ENCODE results near the gene EEF1AKMT1.

EEF1AKMT1 gene

DNA sequence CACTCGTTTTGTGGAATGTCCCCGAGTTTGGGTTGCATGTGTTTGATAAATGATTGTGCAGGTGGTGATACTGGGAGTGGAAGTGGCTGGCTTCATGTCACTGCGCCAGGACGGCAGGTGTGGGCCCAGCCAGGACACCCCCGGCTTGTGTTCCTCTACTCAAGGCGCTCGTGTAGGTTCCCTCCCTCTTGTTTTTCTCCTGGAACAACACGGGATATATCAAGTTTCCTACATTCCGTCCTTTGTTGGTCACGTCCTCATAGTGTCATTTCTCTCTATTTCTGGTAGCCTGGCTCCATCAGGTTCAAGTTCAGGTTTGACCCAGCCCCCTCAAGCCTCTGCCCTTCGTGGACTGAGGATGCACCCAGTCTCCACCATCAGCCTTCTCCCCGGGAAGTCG lies 54.0 kb downstream of the EEF1AKMT1 start:
- no peaks in the 10 kb centered on the region for H3K27me3 ChIP-seq (ENCODE audit: low read length)
- H3K4me3 ChIP-seq (ENCODE audit: insufficient read depth, low read length, poor library complexity, severe bottlenecking): no peak overlapping the region
- no peaks in the 10 kb centered on the region for H3K9me3 ChIP-seq (ENCODE audit: insufficient read depth, low read length)
- no peak overlapping the region for H3K4me2 ChIP-seq (ENCODE audit: low read depth, low read length, poor library complexity, severe bottlenecking)
- no peak overlapping the region for H3K27ac ChIP-seq (ENCODE audit: low read depth, low read length)
- no peak overlapping the region for H2AFZ ChIP-seq (ENCODE audit: low read depth, low read length, severe bottlenecking)
- no peaks in the 10 kb centered on the region for H3F3A ChIP-seq (ENCODE audit: insufficient read depth)
- no peak overlapping the region for H3K9ac ChIP-seq (ENCODE audit: low read length)
- no peaks in the 10 kb centered on the region for H3K79me2 ChIP-seq (ENCODE audit: insufficient read depth, low read length)
- TF ChIP-seq EZH2phosphoT487 (conservative IDR thresholded peaks at IDR 0.05; ENCODE audit: low read length) (no peak), CTCF (IDR thresholded peaks at IDR 0.05; ENCODE audit: insufficient read depth, low read length, poor library complexity, severe bottlenecking) (no peak)
- no peaks in the 10 kb centered on the region for H3K36me3 ChIP-seq (ENCODE audit: low read length)
- no peaks in the 10 kb centered on the region for H3K9me2 ChIP-seq (replicated peaks; ENCODE audit: insufficient read depth, low read length)
- H4K20me1 ChIP-seq (ENCODE audit: low read depth, low read length): no peaks in the 10 kb centered on the region

DNA sequence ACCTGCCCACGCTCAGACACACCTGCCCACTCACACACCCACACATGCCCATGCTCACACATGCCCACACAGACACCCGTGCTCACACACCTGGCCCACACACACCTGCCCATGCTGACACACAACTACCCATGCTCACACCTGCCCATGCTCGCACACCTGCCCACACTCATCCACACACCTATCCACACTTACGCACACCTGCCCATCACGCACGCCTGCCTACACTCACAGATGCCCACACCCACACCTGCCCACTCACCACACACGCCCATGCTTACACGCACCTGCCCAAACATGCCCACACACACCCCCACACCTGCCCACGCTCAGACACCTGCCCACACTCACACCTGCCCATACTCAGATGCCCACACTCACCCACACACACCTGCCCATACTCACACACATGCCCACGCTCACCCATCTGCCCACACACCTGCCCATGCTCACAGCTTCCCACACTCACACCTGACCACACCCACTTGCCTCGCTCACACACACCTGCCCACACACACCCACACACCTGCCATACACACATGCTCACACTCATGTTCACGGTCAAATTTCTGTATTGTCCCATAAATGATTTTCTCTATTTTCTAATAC lies 54.7 kb downstream of the EEF1AKMT1 start:
- Histone ChIP-seq H3F3A (ENCODE audit: insufficient read depth) (no peaks in the 10 kb centered on the region), H3K4me3 (ENCODE audit: insufficient read depth, low read length, poor library complexity, severe bottlenecking) (no peak overlapping the region), H3K9ac (ENCODE audit: low read length) (no peak overlapping the region), H3K27me3 (ENCODE audit: low read length) (no peaks in the 10 kb centered on the region), H3K9me2 (replicated peaks; ENCODE audit: insufficient read depth, low read length) (no peaks in the 10 kb centered on the region), H3K27ac (ENCODE audit: low read depth, low read length) (no peak overlapping the region), H3K9me3 (ENCODE audit: insufficient read depth, low read length) (no peaks in the 10 kb centered on the region), H2AFZ (ENCODE audit: low read depth, low read length, severe bottlenecking) (no peak overlapping the region), H3K36me3 (ENCODE audit: low read length) (no peaks in the 10 kb centered on the region), H3K4me2 (ENCODE audit: low read depth, low read length, poor library complexity, severe bottlenecking) (no peak overlapping the region), H3K79me2 (ENCODE audit: insufficient read depth, low read length) (no peaks in the 10 kb centered on the region), H4K20me1 (ENCODE audit: low read depth, low read length) (no peaks in the 10 kb centered on the region)
- TF ChIP-seq EZH2phosphoT487 (conservative IDR thresholded peaks at IDR 0.05; ENCODE audit: low read length) (no peak), CTCF (IDR thresholded peaks at IDR 0.05; ENCODE audit: insufficient read depth, low read length, poor library complexity, severe bottlenecking) (no peak)

DNA sequence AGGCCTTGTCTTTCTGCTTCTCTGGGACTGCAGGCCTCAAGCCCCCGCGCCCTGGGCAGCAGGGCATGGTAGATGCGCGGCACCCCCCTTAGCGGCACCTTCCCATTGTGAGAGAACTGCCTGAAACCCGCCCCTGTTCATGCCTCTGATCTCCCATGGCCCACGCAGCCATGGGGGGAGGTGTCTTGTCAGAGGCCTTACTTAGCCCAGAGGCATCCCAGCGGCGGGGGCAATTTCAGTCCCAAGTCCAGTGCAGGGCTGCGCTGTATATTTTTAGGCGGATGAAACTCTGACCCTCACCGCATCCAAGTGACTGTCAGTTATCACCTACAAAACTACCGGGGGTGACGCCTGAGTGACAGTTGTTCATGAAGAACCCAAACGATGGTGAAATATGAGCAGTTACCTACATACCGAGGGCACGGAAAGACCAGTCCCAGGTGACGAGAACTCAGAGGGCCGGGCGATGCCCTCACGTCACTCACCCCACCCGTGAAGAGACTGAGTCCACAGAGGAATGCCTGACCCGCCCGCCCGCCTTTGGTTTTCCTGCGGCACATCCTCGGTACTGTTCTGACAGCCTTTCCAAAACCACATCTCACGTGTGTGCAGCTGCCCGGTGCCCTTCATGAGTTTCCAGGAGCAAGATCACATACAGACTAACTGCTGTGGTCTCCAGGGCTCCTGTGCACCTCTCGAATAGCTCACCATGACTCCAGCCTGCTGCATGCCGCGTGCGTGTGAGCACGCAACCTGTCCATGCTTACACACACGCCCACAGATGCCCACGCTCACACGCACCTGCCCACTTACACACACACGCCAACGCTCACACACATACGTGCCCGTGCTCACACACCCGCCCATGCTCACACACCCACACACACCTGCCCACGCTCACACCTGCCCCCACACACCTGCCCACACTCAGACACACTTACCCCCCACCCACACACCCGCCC lies 55.9 kb downstream of the EEF1AKMT1 start:
- H2AFZ ChIP-seq (ENCODE audit: low read depth, low read length, severe bottlenecking): no peak overlapping the region
- H3K9me3 ChIP-seq (ENCODE audit: insufficient read depth, low read length): no peaks in the 10 kb centered on the region
- no peak overlapping the region for H3K27ac ChIP-seq (ENCODE audit: low read depth, low read length)
- no peak overlapping the region for H3K9ac ChIP-seq (ENCODE audit: low read length)
- H3K36me3 ChIP-seq (ENCODE audit: low read length): no peaks in the 10 kb centered on the region
- no peak for TF ChIP-seq CTCF (IDR thresholded peaks at IDR 0.05; ENCODE audit: insufficient read depth, low read length, poor library complexity, severe bottlenecking)
- TF ChIP-seq EZH2phosphoT487 (conservative IDR thresholded peaks at IDR 0.05; ENCODE audit: low read length): no peak
- H3K4me3 ChIP-seq (ENCODE audit: insufficient read depth, low read length, poor library complexity, severe bottlenecking): no peak overlapping the region
- no peaks in the 10 kb centered on the region for H3F3A ChIP-seq (ENCODE audit: insufficient read depth)
- no peaks in the 10 kb centered on the region for H3K79me2 ChIP-seq (ENCODE audit: insufficient read depth, low read length)
- H4K20me1 ChIP-seq (ENCODE audit: low read depth, low read length): no peaks in the 10 kb centered on the region
- H3K4me2 ChIP-seq (ENCODE audit: low read depth, low read length, poor library complexity, severe bottlenecking): no peak overlapping the region
- H3K27me3 ChIP-seq (ENCODE audit: low read length): no peaks in the 10 kb centered on the region
- H3K9me2 ChIP-seq (replicated peaks; ENCODE audit: insufficient read depth, low read length): no peaks in the 10 kb centered on the region

Data from SU-DHL-6 (cell line).